GM10248 (cell line): ENCODE results near the gene PGPEP1.

Source experiments
- CTCF ChIA-PET: fragments of 300-600 bp; sonication (Branson Sonifier 250); formaldehyde crosslinking; extraction: SDS; loops from one replicate; lab custom pipeline; 2021; ENCODE audit warnings: antibody characterized with exemption; lab: Yijun Ruan, JAX
- POLR2A ChIA-PET: fragments of 350-650 bp; sonication (Branson Sonifier 250); formaldehyde crosslinking; extraction: SDS; loops from one replicate; lab custom pipeline; 2020; ENCODE audit warnings: antibody characterized with exemption; lab: Yijun Ruan, JAX
- DNase-seq: peaks from one replicate; pipeline ENCODE4 v3.0.0; 2012; ENCODE audit errors: extremely low spot score
- TF ChIP-seq, protein P1 (sequence below): IDR thresholded peaks from 2 replicates; pipeline ENCODE4 v1.5.1; 2012; ENCODE audit warnings: mild to moderate bottlenecking, low read depth; ENCODE audit errors: extremely low read depth, missing control alignments, control extremely low read depth

PGPEP1 gene

DNA sequence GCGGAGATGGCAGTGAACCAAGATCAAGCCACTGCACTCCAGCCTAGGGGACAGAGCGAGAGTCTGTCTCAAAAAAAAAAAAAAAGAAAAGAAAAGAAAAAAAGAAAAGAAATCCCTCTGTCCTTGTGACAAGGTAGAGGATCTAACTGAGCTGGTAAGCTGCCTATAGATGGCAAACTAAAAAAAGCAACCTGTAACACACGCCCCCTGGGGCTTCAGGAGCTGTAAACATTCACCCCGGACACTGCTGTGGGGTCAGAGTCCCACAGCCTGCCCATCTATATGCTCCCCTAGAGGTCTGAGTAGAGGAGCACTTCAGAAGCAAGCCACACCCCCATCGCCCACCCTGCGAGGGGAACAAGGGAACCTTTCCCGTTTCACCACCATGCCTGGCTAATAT is 4.3 kb upstream of the PGPEP1 start:
- DNase-seq = no peak
- POLR2A ChIA-PET = interaction anchor here (1.7 kb wide), 1 partner anchor 55 kb away, joined by 7 read pairs; the partner anchor contains the start of gene JUND
- TF ChIP-seq, protein P1, sequence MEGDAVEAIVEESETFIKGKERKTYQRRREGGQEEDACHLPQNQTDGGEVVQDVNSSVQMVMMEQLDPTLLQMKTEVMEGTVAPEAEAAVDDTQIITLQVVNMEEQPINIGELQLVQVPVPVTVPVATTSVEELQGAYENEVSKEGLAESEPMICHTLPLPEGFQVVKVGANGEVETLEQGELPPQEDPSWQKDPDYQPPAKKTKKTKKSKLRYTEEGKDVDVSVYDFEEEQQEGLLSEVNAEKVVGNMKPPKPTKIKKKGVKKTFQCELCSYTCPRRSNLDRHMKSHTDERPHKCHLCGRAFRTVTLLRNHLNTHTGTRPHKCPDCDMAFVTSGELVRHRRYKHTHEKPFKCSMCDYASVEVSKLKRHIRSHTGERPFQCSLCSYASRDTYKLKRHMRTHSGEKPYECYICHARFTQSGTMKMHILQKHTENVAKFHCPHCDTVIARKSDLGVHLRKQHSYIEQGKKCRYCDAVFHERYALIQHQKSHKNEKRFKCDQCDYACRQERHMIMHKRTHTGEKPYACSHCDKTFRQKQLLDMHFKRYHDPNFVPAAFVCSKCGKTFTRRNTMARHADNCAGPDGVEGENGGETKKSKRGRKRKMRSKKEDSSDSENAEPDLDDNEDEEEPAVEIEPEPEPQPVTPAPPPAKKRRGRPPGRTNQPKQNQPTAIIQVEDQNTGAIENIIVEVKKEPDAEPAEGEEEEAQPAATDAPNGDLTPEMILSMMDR = no peak
- CTCF ChIA-PET = interaction anchor here (0.9 to 8.5 kb wide), 4 partner anchors 8 to 84 kb away, joined by 3 to 104 read pairs (median 22); no protein-coding TSS in a partner anchor

- no peak for DNase-seq
- TF ChIP-seq, protein P1 = no peak
- CTCF ChIA-PET = interaction anchor here (0.8 to 8.5 kb wide), 11 partner anchors 10 to 123 kb away, joined by 3 to 104 read pairs (median 5); no protein-coding TSS in a partner anchor
- POLR2A ChIA-PET = no interaction called here
Observed at GRCh38 chr19:18338541-18338940, 1.9 kb upstream of the PGPEP1 start.

DNA sequence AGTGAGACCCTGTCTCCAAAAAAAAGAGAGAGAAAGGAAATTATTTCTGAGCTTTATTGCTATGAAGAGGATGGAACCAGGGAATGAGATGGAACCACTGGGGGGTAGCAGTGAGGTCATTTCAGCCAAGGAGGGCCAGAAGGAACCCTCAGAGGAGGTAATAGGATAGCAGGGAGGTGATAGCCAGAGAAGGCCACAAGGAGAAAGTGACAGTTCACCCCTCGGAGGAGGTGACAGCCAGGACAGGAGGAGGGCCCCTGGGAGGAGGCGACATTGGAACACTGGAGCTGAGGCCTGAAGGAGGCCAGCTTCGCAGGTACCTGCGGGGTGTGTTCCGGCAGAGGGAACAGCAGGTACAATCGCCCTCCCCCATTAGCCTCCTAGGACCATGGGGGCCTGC is 675 bp upstream of the PGPEP1 start:
- ChIA-PET CTCF (interaction anchor here (0.7 to 8.5 kb wide), 19 partner anchors 9 to 122 kb away, joined by 3 to 104 read pairs (median 4); partner anchors contain the start of genes GDF15 and LSM4), POLR2A (interaction anchor here (0.6 to 1.5 kb wide), 3 partner anchors 35 to 314 kb away, joined by 3 to 12 read pairs (median 3); partner anchors contain the start of gene JUND)
- no peak for DNase-seq
- TF ChIP-seq, protein P1 = peak; percentile 37

DNA sequence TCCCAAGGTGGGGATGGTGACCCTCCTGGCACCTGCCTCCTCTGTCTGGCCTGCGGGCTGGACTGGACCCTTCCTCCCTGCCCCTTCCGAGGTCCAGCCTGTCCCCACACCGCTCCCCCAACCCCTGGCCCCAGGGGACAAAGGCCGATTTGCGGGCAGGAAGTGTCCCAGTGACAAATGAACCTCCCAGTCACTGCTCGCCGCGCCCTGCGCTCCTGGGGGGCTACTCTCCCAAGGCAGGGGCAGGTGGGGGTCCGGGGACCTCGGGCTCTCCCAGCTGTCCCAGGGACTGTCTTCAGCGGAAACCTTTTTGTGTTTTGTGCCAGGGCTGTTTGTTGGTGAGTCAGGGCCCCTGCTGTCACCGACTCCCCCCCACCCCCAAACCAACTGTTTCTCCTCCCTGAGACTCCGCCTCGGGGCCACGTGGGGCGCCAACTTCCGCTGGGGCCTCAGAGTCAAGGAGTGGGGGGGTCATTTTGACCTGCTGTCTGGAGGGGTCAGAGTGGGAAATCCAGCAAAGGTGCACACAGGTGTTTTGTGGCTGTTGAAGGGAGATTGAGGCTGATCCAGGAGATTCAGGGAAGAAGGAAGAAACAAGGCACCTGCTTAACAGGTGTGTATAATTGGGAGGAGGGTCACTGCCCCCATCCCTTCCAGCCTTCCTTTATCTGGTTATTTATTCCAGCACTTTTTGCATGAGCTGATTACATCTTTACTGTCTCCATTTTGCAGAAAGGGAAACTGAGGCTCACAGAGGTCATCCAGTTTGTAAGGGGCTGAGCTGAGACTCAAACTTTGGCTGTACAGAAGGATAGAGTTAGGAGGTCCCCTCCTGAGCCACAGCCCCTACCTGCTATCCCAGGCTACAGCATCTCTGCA is 831 bp downstream of the PGPEP1 start:
- DNase-seq = peak; percentile 88
- TF ChIP-seq, protein P1 = peak; percentile 17
- ChIA-PET CTCF (interaction anchor here (3.2 to 8.5 kb wide), 3 partner anchors 13 to 62 kb away, joined by 10 to 104 read pairs (median 23); no protein-coding TSS in a partner anchor), POLR2A (interaction anchor here (1.1 to 1.2 kb wide), 3 partner anchors 19 to 62 kb away, joined by 3 to 4 read pairs (median 3); partner anchors contain the start of gene LSM4)

DNA sequence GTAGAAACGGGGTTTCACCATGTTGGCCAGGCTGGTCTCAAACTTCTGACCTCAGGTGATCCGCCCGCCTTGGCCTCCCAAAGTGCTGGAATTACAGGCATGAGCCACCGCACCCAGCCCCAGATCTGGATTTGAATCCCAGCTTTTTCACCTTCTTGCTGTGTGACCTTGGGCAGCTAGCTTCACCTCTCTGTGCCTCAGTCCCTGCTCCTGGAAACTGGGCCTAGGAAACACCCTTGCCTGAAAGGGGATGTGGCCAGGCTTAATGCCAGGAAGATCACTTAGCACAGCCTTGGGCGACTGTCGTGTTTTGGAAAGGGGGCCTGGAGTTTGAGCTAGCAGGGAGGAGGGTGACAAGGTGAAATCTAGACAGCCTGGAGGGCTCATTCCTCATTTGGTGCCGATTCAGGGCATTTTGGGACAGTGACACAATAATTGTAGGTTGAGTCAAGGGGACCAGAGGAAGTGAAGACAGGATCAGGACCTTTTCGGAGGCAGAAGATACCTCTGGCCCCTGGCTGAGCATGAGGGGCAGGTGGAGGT is 1.8 kb downstream of the PGPEP1 start:
- TF ChIP-seq, protein P1 = no peak
- ChIA-PET CTCF (interaction anchor here (1.6 to 8.5 kb wide), 4 partner anchors 14 to 63 kb away, joined by 5 to 104 read pairs (median 16); partner anchors contain the start of gene LSM4), POLR2A (interaction anchor here (1.0 to 1.2 kb wide), 3 partner anchors 20 to 63 kb away, joined by 3 to 4 read pairs (median 3); partner anchors contain the start of gene LSM4)
- no peak for DNase-seq

DNA sequence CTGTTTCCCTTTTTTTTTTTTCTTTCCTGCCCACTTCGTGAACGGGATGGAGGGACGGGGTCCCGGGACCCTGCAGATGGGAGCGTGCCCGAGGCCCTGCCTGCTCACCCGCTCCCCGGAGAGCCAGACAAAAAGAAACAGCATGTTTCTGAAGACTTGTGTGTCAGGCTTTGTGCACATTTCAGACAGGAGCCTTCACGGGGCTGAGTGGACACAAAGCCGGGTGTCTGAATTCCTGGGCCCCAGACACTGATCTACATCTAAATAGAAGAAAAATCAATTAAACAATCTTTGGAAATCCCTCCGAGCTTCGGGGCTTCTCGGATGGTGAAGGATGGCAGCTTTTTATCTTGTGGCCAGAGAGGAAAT is 4.2 kb downstream of the PGPEP1 start:
- ChIA-PET CTCF (interaction anchor here (0.7 to 4.5 kb wide), 2 partner anchors 44 to 723 kb away, joined by 3 to 23 read pairs; no protein-coding TSS in a partner anchor), POLR2A (no interaction called here)

More for the DNA sequence above, 4.2 kb downstream of the PGPEP1 start:
- DNase-seq = no peak
- TF ChIP-seq, protein P1 = no peak
